A673 (cell line): ENCODE results near the gene GAB1.

Source experiments
- EZH2 ChIP-seq: fragments of 200-600 bp; sonication (generic); IDR thresholded peaks from 2 replicates; pipeline ENCODE4 v1.6.1; 2017; ENCODE audit warnings: borderline replicate concordance, low read depth, mild to moderate bottlenecking, mixed read lengths, antibody characterized with exemption, low read length; ENCODE audit not compliant: poor library complexity, severe bottlenecking
- TF ChIP-seq, protein P1 (sequence below): fragments of 300-800, 200-600 bp; sonication (generic); conservative IDR thresholded peaks from 2 replicates; pipeline ENCODE4 v1.5.1; 2017; ENCODE audit warnings: low read depth, mild to moderate bottlenecking, antibody characterized with exemption, low read length, moderate library complexity, mixed read lengths

DNA sequence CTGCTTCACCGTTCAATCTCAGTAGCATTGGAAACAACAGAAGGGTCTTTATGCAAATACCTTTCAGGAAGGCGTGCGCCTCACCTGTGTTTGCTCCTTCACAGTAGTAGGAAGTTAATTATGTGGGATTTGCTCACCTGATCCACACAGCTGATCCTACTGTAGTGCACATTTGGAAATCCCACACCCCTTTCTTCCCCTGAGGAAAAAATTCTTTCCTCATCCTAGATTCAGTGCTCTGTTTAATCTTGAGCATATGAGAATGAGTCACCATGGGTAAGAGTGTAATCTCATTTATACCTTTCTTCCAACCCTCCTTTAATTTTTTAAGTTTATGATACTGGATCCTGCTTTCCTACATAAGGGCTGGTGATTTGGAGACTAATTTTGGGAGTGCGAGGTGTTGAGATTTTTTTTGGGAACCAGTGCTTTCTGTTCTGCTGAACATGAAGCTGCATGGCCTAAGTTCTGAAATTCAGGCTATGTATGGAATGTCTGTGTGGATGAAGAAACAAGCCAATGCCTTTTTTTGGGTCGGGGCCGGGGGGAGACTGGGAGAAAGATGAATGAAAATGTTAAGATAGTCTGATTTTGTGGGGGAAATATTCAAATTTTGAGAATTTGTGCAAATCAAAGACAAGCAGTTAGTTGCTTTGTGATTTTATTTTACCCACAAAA lies 19.0 kb downstream of the GAB1 start:
- TF ChIP-seq, protein P1, sequence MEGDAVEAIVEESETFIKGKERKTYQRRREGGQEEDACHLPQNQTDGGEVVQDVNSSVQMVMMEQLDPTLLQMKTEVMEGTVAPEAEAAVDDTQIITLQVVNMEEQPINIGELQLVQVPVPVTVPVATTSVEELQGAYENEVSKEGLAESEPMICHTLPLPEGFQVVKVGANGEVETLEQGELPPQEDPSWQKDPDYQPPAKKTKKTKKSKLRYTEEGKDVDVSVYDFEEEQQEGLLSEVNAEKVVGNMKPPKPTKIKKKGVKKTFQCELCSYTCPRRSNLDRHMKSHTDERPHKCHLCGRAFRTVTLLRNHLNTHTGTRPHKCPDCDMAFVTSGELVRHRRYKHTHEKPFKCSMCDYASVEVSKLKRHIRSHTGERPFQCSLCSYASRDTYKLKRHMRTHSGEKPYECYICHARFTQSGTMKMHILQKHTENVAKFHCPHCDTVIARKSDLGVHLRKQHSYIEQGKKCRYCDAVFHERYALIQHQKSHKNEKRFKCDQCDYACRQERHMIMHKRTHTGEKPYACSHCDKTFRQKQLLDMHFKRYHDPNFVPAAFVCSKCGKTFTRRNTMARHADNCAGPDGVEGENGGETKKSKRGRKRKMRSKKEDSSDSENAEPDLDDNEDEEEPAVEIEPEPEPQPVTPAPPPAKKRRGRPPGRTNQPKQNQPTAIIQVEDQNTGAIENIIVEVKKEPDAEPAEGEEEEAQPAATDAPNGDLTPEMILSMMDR, result no peak
- TF ChIP-seq EZH2, result no peak
